PC-3 (cell line): ENCODE results near the gene ACAP3. TPM values are rescaled to one million over a fixed set of nuclear protein-coding genes. Genes with fewer than 3 reads are reported as not detected.

Source experiments
- ATAC-seq: fragments of 200-7000 bp; cut with Tn5 transposase; 2 replicates; pipeline ENCODE4 v1.9.1; 2020; ENCODE audit warnings: mild to moderate bottlenecking, moderate library complexity
- BruUV-seq: library from RNA; stranded (reverse); fragments of 400-500 nt; replicated peaks from 2 replicates; lab custom pipeline; 2021; lab: Mats Ljungman, UMichigan
- CTCF ChIA-PET: fragments of 300-600 bp; sonication (Branson Sonifier 250); formaldehyde crosslinking; loops from one replicate; lab custom pipeline; 2022; ENCODE audit warnings: antibody characterized with exemption; lab: Charles Lee
- POLR2A ChIA-PET: fragments of 300-600 bp; sonication (Branson Sonifier 250); formaldehyde crosslinking; loops from one replicate; lab custom pipeline; 2022; ENCODE audit warnings: antibody characterized with exemption; ENCODE audit not compliant: unreplicated experiment; lab: Charles Lee
- DNase-seq: peaks from one replicate; pipeline ENCODE4 v3.0.0-alpha.2; 2015
- H2AFZ ChIP-seq: fragments of 300-600 bp; sonication (generic); 2 replicates; pipeline ENCODE4 v1.6.0; 2016; ENCODE audit warnings: antibody characterized with exemption, low read length
- H3F3A ChIP-seq: fragments of 300-600 bp; sonication (generic); one replicate; pipeline ENCODE4 v1.6.0; 2017; ENCODE audit warnings: antibody characterized with exemption, low read length, control low read depth, mild to moderate bottlenecking; ENCODE audit not compliant: unreplicated experiment
- H3K27ac ChIP-seq: fragments of 300-600 bp; sonication (generic); 2 replicates; pipeline ENCODE4 v1.5.1; 2016; ENCODE audit warnings: mild to moderate bottlenecking, low read length
- H3K27me3 ChIP-seq: fragments of 300-600 bp; sonication (generic); 2 replicates; pipeline ENCODE4 v1.6.1; 2016; ENCODE audit warnings: low read length, mixed read lengths
- H3K36me3 ChIP-seq: fragments of 300-600 bp; sonication (generic); 2 replicates; pipeline ENCODE4 v1.6.1; 2016; ENCODE audit warnings: low read depth, mixed run types, low read length, mixed read lengths
- H3K4me1 ChIP-seq: fragments of 300-600 bp; sonication (generic); 2 replicates; pipeline ENCODE4 v1.5.1; 2016; ENCODE audit warnings: low read length; ENCODE audit not compliant: insufficient read depth
- H3K4me2 ChIP-seq: fragments of 300-600 bp; sonication (generic); 2 replicates; pipeline ENCODE4 v1.6.0; 2016; ENCODE audit warnings: low read length
- H3K4me3 ChIP-seq: fragments of 300-600 bp; sonication (generic); 2 replicates; pipeline ENCODE4 v1.5.1; 2016; ENCODE audit warnings: mild to moderate bottlenecking, low read length, mixed read lengths
- H3K79me2 ChIP-seq: fragments of 300-600 bp; sonication (generic); 2 replicates; pipeline ENCODE4 v1.6.1; 2017; ENCODE audit warnings: low read length, mixed read lengths
- H3K9ac ChIP-seq: fragments of 300-600 bp; sonication (generic); 2 replicates; pipeline ENCODE4 v1.6.0; 2016; ENCODE audit warnings: mild to moderate bottlenecking, low read length
- H3K9me2 ChIP-seq: fragments of 300-600 bp; sonication (generic); replicated peaks from 2 replicates; pipeline ENCODE4 v1.6.1; 2016; ENCODE audit warnings: mixed run types, low read length, mixed read lengths
- H3K9me3 ChIP-seq: fragments of 300-600 bp; sonication (generic); 2 replicates; pipeline ENCODE4 v1.6.1; 2016; ENCODE audit warnings: low read length, mixed read lengths
- H4K20me1 ChIP-seq: fragments of 300-600 bp; sonication (generic); 2 replicates; pipeline ENCODE4 v1.6.1; 2016; ENCODE audit warnings: low read length, mixed read lengths
- CTCF ChIP-seq: fragments of 300-600 bp; sonication (generic); conservative IDR thresholded peaks from 2 replicates; pipeline ENCODE4 v1.5.1; 2017; ENCODE audit warnings: antibody characterized with exemption, low read depth, mild to moderate bottlenecking, low read length
- EZH2 ChIP-seq: fragments of 300-600 bp; sonication (generic); IDR thresholded peaks from one replicate; pipeline ENCODE4 v1.6.1; 2017; ENCODE audit warnings: antibody characterized with exemption, mild to moderate bottlenecking, low read length; ENCODE audit not compliant: unreplicated experiment
- EZH2phosphoT487 ChIP-seq: fragments of 300-600 bp; sonication (generic); IDR thresholded peaks from 2 replicates; pipeline ENCODE4 v1.6.1; 2018; ENCODE audit warnings: mild to moderate bottlenecking, antibody characterized with exemption, low read length, borderline replicate concordance
- intact Hi-C: fragments of 100-400 bp; cut with micrococcal nuclease; formaldehyde crosslinking; loops from 2 replicates; pipeline ENCODE4 v1.9.0; 2023
- total RNA-seq: library from RNA; depleted of rRNA; stranded (reverse); fragments of >200 nt; gene quantifications from 2 replicates; pipeline ENCODE4 v1.2.3, GENCODE V29; 2014

Gene ACAP3
- total RNA-seq, 1 experiment from 2014 or later: 116 TPM

GRCh38 chr1:1272341-1273208 lies 35.2 kb downstream of the ACAP3 start:
- Histone ChIP-seq H3K79me2 (peaks cover 68% of the 10 kb centered on the region), H3K4me1 (peaks cover 29% of the 10 kb centered on the region), H3K4me2 (peak overlapping the region; percentile 100), H4K20me1 (peaks cover 12% of the 10 kb centered on the region), H3F3A (peaks cover 3% of the 10 kb centered on the region), H3K36me3 (peaks cover 23% of the 10 kb centered on the region; the same call in 1 of the 2 replicates), H3K9me3 (no peaks in the 10 kb centered on the region), H3K9ac (peak overlapping the region; percentile 98), H3K9me2 (no peaks in the 10 kb centered on the region), H2AFZ (no peak overlapping the region), H3K4me3 (peak overlapping the region; percentile 96), H3K27me3 (no peaks in the 10 kb centered on the region), H3K27ac (peak overlapping the region; percentile 90)
- CTCF ChIA-PET: no interaction called here
- DNase-seq: peak; percentile 97
- intact Hi-C loops: no loop called here
- BruUV-seq: TSS peak; percentile 94
- TF ChIP-seq EZH2 (no peak), EZH2phosphoT487 (no peak), CTCF (no peak)
- peak; percentile 64 for ATAC-seq
- POLR2A ChIA-PET: interaction anchor here (0.5 to 0.6 kb wide), 2 partner anchors 114 to 259 kb away, joined by 3 to 4 read pairs; partner anchors contain the start of gene ISG15

- H3K36me3 ChIP-seq: peaks cover 33% of the 10 kb centered on the region; the same call in 1 of the 2 replicates
- no peak for ATAC-seq
- H3K27ac ChIP-seq: no peak overlapping the region
Observed at GRCh38 chr1:1270813-1271212, 36.9 kb downstream of the ACAP3 start.

More at GRCh38 chr1:1270813-1271212, 36.9 kb downstream of the ACAP3 start:
- TF ChIP-seq CTCF: no peak
- TF ChIP-seq EZH2: no peak
- no peak for TF ChIP-seq EZH2phosphoT487
- DNase-seq: no peak
- no TSS peak for BruUV-seq
- Histone ChIP-seq H3K79me2 (peaks cover 79% of the 10 kb centered on the region), H3F3A (peaks cover 3% of the 10 kb centered on the region), H3K9ac (no peak overlapping the region), H3K4me3 (peak overlapping the region; percentile 96; the same call in 1 of the 2 replicates), H3K4me2 (peak overlapping the region; percentile 100), H3K9me2 (no peaks in the 10 kb centered on the region), H3K27me3 (no peaks in the 10 kb centered on the region), H3K4me1 (peaks cover 34% of the 10 kb centered on the region), H3K9me3 (no peaks in the 10 kb centered on the region), H2AFZ (no peak overlapping the region), H4K20me1 (peaks cover 12% of the 10 kb centered on the region)
- ChIA-PET CTCF (no interaction called here), POLR2A (interaction anchor here (0.6 kb wide), 1 partner anchor 168 kb away, joined by 3 read pairs; no protein-coding TSS in a partner anchor)
- intact Hi-C loops: no loop called here
